Peyer's patch (tissue), 4 donors: ENCODE measurements around the gene KRT6C.

ENCODE experiments used
- POLR2A ChIP-seq, 2 donors: fragments of 450-650 bp; IDR thresholded peaks; one replicate each; pipeline ENCODE4 v1.5.1; 2017; ENCODE audit warnings: antibody characterized with exemption in 2 of 2, mild to moderate bottlenecking in 2 of 2, moderate library complexity in 2 of 2
- TF ChIP-seq, protein P1 (sequence below), 6 experiments: fragments of 450-650 bp in 4 of 6; fragments of 200-600 bp in 2 of 6; sonication (generic) in 1 of 6; IDR thresholded peaks; one replicate each; pipeline ENCODE4 v1.5.1; 2017 to 2019; ENCODE audit warnings: antibody characterized with exemption in 6 of 6, mild to moderate bottlenecking in 3 of 6, moderate library complexity in 1 of 6

DNA sequence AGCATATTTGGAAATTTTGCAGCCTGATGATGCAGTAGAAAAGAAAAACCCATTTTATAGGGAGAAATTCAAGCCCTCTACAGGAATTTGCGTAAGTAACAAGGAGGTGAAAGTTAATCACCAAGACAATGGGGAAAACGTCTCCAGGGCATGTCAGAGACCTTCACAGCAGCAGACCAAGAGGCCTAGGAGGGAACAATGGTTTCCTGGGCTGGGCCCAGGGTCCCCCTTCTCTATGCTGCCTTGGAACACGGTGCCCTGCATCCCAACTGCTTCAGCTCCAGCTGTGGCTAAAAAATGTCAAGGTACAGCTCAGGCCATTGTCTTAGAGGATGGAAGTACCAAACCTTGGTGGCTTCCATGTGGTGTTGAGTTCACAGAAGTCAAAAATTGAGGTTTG, 6.5 kb upstream of the KRT6C start:
- TF ChIP-seq, protein P1, sequence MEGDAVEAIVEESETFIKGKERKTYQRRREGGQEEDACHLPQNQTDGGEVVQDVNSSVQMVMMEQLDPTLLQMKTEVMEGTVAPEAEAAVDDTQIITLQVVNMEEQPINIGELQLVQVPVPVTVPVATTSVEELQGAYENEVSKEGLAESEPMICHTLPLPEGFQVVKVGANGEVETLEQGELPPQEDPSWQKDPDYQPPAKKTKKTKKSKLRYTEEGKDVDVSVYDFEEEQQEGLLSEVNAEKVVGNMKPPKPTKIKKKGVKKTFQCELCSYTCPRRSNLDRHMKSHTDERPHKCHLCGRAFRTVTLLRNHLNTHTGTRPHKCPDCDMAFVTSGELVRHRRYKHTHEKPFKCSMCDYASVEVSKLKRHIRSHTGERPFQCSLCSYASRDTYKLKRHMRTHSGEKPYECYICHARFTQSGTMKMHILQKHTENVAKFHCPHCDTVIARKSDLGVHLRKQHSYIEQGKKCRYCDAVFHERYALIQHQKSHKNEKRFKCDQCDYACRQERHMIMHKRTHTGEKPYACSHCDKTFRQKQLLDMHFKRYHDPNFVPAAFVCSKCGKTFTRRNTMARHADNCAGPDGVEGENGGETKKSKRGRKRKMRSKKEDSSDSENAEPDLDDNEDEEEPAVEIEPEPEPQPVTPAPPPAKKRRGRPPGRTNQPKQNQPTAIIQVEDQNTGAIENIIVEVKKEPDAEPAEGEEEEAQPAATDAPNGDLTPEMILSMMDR (IDR thresholded peaks at IDR 0.05) = no peak
- no peak for TF ChIP-seq POLR2A (IDR thresholded peaks at IDR 0.05)
